ENCODE data around the gene ZNF195.
"Not testable (repeated sequence)": the region's sequence is repeated elsewhere in the genome, so short reads cannot be mapped to it uniquely, and the experiment has no call there.

DNA sequence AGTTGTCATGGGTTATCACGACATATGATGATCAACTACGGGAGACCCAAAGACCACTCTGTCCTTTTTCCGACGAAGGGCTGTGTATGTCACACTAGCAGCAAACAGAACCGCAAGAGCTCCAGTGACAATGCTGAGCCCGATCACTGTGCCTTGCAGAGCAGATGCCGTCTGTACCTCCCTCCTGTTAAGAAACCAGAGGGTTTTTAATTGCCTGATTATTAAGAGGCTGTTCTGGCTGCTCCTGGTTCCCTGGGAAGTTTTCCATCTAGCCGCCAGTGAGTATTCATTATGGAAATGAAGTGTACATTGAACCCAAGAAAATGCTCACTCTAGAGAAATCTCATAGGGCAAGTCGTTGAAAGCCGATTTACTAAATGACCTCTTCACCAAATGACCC, 49.1 kb upstream of the ZNF195 start:
- TF ChIP-seq, protein P1, sequence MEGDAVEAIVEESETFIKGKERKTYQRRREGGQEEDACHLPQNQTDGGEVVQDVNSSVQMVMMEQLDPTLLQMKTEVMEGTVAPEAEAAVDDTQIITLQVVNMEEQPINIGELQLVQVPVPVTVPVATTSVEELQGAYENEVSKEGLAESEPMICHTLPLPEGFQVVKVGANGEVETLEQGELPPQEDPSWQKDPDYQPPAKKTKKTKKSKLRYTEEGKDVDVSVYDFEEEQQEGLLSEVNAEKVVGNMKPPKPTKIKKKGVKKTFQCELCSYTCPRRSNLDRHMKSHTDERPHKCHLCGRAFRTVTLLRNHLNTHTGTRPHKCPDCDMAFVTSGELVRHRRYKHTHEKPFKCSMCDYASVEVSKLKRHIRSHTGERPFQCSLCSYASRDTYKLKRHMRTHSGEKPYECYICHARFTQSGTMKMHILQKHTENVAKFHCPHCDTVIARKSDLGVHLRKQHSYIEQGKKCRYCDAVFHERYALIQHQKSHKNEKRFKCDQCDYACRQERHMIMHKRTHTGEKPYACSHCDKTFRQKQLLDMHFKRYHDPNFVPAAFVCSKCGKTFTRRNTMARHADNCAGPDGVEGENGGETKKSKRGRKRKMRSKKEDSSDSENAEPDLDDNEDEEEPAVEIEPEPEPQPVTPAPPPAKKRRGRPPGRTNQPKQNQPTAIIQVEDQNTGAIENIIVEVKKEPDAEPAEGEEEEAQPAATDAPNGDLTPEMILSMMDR (IDR thresholded peaks at IDR 0.05; ENCODE audit: low read depth, low read length), result not testable (repeated sequence)
- not testable (repeated sequence) for TF ChIP-seq POLR2A (IDR thresholded peaks at IDR 0.05; ENCODE audit: extremely low read depth, insufficient read length); MYC (IDR thresholded peaks at IDR 0.05; ENCODE audit: low read depth, low read length)
- TF ChIP-seq, protein P2, sequence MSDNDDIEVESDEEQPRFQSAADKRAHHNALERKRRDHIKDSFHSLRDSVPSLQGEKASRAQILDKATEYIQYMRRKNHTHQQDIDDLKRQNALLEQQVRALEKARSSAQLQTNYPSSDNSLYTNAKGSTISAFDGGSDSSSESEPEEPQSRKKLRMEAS (IDR thresholded peaks at IDR 0.05; ENCODE audit: low read depth, low read length), result not testable (repeated sequence)
